ENCODE measurements around the gene EIF4EBP3.
"Not testable (repeated sequence)": the region's sequence is repeated elsewhere in the genome, so short reads cannot be mapped to it uniquely, and the experiment has no call there.

The EIF4EBP3 gene

DNA sequence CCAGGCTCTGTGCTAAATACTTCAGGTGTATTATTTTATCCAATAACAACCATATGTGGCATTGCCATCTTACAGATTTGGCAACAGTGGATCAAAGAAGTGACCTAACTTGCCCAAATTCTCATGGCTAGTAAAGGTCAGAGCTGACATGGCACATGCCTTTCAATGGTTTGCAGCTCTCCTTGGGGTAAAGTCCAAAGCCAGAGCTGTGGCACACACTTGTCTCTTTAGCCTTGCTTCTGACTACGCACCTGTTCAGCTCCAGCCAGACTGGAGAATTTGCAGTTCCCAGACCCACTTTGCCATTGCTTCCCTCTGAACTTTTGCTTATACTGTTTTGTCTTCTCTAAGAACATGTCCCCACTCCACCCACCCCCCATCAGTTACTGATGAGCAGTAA lies 23.0 kb downstream of the EIF4EBP3 start:
- no peak for DNase-seq (ENCODE audit: low read depth)
- TF ChIP-seq, protein P1, sequence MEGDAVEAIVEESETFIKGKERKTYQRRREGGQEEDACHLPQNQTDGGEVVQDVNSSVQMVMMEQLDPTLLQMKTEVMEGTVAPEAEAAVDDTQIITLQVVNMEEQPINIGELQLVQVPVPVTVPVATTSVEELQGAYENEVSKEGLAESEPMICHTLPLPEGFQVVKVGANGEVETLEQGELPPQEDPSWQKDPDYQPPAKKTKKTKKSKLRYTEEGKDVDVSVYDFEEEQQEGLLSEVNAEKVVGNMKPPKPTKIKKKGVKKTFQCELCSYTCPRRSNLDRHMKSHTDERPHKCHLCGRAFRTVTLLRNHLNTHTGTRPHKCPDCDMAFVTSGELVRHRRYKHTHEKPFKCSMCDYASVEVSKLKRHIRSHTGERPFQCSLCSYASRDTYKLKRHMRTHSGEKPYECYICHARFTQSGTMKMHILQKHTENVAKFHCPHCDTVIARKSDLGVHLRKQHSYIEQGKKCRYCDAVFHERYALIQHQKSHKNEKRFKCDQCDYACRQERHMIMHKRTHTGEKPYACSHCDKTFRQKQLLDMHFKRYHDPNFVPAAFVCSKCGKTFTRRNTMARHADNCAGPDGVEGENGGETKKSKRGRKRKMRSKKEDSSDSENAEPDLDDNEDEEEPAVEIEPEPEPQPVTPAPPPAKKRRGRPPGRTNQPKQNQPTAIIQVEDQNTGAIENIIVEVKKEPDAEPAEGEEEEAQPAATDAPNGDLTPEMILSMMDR (conservative IDR thresholded peaks at IDR 0.05; ENCODE audit: control insufficient read depth, insufficient read depth, low read depth, low read length): no peak
- no peak overlapping the region for H3K4me3 ChIP-seq (ENCODE audit: control insufficient read depth, low read depth, low read length)

DNA sequence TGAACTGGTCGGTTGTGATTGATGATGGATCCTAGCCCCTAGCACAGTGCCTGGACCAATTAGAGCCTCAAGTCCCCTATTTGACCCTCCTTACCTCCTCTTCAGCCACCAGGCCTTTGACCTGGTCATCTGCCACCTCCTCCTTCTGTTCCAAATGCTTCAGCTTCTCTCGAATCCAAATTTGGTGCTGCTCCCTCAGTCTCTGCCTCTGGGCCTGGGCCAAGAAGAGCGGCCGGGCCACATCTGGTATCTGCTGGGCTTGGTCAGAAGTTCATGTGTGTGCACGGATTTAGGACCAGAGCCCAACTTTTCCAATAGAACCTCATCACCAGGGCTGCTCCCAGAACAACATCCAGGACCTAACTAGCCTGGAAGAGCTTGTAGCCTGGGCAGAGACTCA lies 23.6 kb downstream of the EIF4EBP3 start:
- DNase-seq (ENCODE audit: low read depth): no peak
- TF ChIP-seq, protein P1 (conservative IDR thresholded peaks at IDR 0.05; ENCODE audit: control insufficient read depth, insufficient read depth, low read depth, low read length): no peak
- H3K4me3 ChIP-seq (ENCODE audit: control insufficient read depth, low read depth, low read length): no peak overlapping the region

DNA sequence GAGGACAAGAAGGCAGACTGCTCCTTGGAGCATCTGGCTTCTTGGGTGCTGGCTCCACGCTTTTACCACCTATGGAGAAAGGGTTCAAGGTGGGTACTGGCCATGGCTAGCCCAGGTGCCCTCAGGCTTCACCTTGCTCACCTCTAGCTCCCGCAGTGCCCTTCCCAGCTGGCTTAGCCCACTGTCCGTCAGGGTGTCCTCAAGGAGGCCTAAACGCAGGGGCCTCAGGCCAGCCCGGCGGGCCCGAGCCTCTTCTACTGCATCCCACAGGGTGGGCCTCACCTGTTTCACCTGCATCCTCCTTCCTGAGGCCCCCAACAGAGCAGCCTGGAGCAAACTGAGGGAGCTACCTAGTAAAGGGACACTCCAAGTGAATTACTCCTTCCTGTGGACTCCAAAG lies 26.2 kb downstream of the EIF4EBP3 start:
- TF ChIP-seq, protein P1 (conservative IDR thresholded peaks at IDR 0.05; ENCODE audit: control insufficient read depth, insufficient read depth, low read depth, low read length): no peak
- no peak for DNase-seq (ENCODE audit: low read depth)
- H3K4me3 ChIP-seq (ENCODE audit: control insufficient read depth, low read depth, low read length): no peak overlapping the region

DNA sequence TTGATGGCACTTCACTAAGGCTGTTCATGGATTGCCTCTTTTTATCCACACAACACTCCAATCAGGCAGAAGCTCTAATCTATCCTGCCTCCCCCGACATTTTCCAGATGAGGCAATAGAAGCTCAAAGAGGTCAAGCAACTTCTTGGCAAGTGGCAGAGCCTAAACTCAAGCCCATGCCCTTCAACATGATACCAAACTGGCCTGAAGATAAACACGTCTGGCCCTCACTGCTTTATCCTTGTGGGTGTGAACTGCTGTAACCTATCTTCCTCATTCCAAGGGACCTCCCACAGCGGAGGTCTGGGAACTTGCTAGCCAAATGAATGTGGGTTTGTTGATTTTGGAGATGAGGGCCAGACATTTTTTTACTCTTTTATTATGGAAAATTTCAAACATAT lies 26.7 kb downstream of the EIF4EBP3 start:
- no peak for DNase-seq (ENCODE audit: low read depth)
- TF ChIP-seq, protein P1 (conservative IDR thresholded peaks at IDR 0.05; ENCODE audit: control insufficient read depth, insufficient read depth, low read depth, low read length): no peak
- no peak overlapping the region for H3K4me3 ChIP-seq (ENCODE audit: control insufficient read depth, low read depth, low read length)

DNA sequence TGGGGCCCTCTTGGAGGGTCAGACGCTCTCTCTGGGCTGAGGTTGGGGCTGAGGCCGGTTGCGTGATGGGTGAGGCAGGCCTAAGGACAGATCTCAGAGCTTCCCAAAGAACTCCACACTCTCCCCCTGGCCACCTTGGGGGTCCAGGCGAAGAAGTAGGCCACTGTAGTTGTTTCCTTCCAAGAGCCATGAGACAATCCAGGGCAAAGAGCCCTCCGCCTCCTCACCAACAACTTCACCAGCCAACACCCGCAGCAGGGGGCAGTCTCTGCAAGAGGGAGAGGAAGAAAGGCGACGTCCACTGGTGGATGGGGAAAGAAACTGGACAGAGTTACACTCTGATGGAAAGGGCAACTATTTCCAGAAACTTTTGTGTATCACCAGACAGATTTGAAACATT lies 27.8 kb downstream of the EIF4EBP3 start:
- no peak overlapping the region for H3K4me3 ChIP-seq (ENCODE audit: control insufficient read depth, low read depth, low read length)
- peak; percentile 70 for DNase-seq (ENCODE audit: low read depth)
- TF ChIP-seq, protein P1 (conservative IDR thresholded peaks at IDR 0.05; ENCODE audit: control insufficient read depth, insufficient read depth, low read depth, low read length): peak; percentile 66

DNA sequence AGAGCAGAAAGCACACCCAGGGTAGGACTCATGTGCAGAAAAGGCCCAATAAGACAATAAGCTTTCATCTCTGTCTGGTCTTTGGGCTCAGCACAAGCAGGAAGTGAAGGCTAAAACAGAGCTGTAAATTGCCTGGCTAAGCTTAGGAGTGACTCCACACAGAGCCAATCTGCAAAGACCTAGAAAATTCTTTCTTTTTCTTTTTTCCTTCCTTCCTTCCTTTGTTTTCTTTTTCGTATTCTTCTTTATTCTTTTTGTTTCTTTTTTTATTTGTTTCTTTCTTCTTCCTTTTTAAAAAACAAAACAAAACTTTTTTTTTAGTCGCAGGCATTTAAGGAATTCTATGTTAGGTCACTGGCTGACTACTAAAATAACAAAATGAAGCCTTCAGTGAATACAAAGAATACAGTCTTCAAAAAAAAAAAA lies 29.3 kb downstream of the EIF4EBP3 start:
- no peak for DNase-seq (ENCODE audit: low read depth)
- TF ChIP-seq, protein P1 (conservative IDR thresholded peaks at IDR 0.05; ENCODE audit: control insufficient read depth, insufficient read depth, low read depth, low read length): no peak
- no peak overlapping the region for H3K4me3 ChIP-seq (ENCODE audit: control insufficient read depth, low read depth, low read length)

DNA sequence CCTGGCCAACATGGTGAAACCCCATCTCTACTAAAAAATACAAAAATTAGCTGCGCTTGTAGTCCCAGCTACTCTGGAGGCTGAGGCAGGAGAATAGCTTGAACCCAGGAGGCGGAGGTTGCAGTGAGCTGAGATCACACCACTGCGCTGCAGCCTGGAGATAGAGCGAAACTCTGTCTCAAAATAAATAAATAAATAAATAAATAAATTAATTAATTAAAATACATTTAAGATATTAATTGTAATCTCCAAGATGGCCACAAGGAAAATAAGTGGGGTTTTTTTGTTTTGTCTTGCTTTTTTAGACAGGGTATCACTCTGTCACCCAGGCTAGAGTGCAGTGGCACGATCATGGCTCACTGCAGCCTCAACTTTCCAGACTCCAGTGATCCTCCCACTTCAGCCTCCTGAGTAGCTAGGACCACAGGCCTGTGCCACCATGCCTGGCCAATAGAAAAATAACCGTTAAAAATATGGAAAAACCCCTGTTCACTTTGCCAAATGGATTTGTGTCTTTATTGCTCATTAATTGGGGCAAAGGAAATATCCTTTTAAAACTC lies 31.8 kb downstream of the EIF4EBP3 start:
- not testable (repeated sequence) for DNase-seq (ENCODE audit: low read depth); H3K4me3 ChIP-seq (ENCODE audit: control insufficient read depth, low read depth, low read length)

Measured in fibroblast of mammary gland (primary cell).